Loucy (cell line): Measurements from ENCODE around the gene SNX24.

Source experiments
- CTCF ChIP-seq: fragments of 200-600 bp; sonication (generic); conservative IDR thresholded peaks from 2 replicates; pipeline ENCODE4 v1.5.1; 2014; ENCODE audit warnings: mild to moderate bottlenecking, antibody characterized with exemption, low read length
- EZH2phosphoT487 ChIP-seq: fragments of 200-600 bp; IDR thresholded peaks from 2 replicates; pipeline ENCODE4 v1.6.1; 2018; ENCODE audit warnings: antibody characterized with exemption, mild to moderate bottlenecking, moderate library complexity, borderline replicate concordance

GRCh38 chr5:122985006-122985700, 139.7 kb downstream of the SNX24 start:
- TF ChIP-seq CTCF (no peak), EZH2phosphoT487 (no peak)
